Smooth muscle cell (in vitro differentiated cells): ENCODE data around the gene HMGN2. TPM values are rescaled to one million over a fixed set of nuclear protein-coding genes. Genes with fewer than 3 reads are reported as not detected.

Experiments used
- DNase-seq: peaks from one replicate; lab custom pipeline; 2025; ENCODE audit not compliant: unreplicated experiment; lab: John Stamatoyannopoulos, UW
- H2AFZ ChIP-seq: fragments of 200-600 bp; sonication (generic); 2 replicates; pipeline ENCODE4 v1.6.0; 2016; ENCODE audit warnings: antibody characterized with exemption, low read depth, mild to moderate bottlenecking
- H3F3A ChIP-seq: fragments of 200-600 bp; sonication (generic); 2 replicates; pipeline ENCODE4 v1.6.0; 2017; ENCODE audit warnings: antibody characterized with exemption, low read depth
- H3K27ac ChIP-seq: fragments of 200-600 bp; sonication (generic); 2 replicates; pipeline ENCODE4 v1.5.1; 2016; ENCODE audit warnings: low read depth, mild to moderate bottlenecking
- H3K27me3 ChIP-seq: fragments of 200-600 bp; sonication (generic); 2 replicates; pipeline ENCODE4 v1.6.1; 2016; ENCODE audit warnings: low read depth, mild to moderate bottlenecking
- H3K36me3 ChIP-seq: fragments of 200-600 bp; sonication (generic); 2 replicates; pipeline ENCODE4 v1.5.1; 2016; ENCODE audit warnings: low read depth
- H3K4me1 ChIP-seq: fragments of 200-600 bp; sonication (generic); 2 replicates; pipeline ENCODE4 v1.5.1; 2016; ENCODE audit warnings: low read depth
- H3K4me2 ChIP-seq: fragments of 200-600 bp; sonication (generic); 2 replicates; pipeline ENCODE4 v1.6.0; 2016; ENCODE audit warnings: mild to moderate bottlenecking
- H3K4me3 ChIP-seq: fragments of 200-600 bp; sonication (generic); 2 replicates; pipeline ENCODE4 v1.5.1; 2016; ENCODE audit warnings: mild to moderate bottlenecking
- H3K79me2 ChIP-seq: fragments of 200-600 bp; sonication (generic); 2 replicates; pipeline ENCODE4 v1.6.0; 2016; ENCODE audit warnings: low read depth, mild to moderate bottlenecking
- H3K9ac ChIP-seq: fragments of 200-600 bp; sonication (generic); 2 replicates; pipeline ENCODE4 v1.6.0; 2016; ENCODE audit warnings: low read depth
- H3K9me3 ChIP-seq: fragments of 200-600 bp; sonication (generic); replicated peaks from 2 replicates; pipeline ENCODE4 v1.5.1; 2016; ENCODE audit warnings: low read depth
- H4K20me1 ChIP-seq: fragments of 200-600 bp; sonication (generic); 2 replicates; pipeline ENCODE4 v1.6.0; 2016; ENCODE audit warnings: low read depth
- WGBS: methylation state at CpG from one replicate; pipeline ENCODE4 v1.1.7; 2016; ENCODE audit warnings: low lambda C conversion rate; 5-methylcytosine and 5-hydroxymethylcytosine counted together
- polyA plus RNA-seq: library from polyadenylated mRNA; unstranded; fragments of >200 nt; fragmentation: Nextera tagmentation; extraction: Ambion mirVana; gene quantifications from 2 replicates; pipeline ENCODE4 v1.2.1, GENCODE V29; 2016
- total RNA-seq: library from RNA; depleted of rRNA; stranded (reverse); fragments of >200 nt; gene quantifications from 2 replicates; pipeline ENCODE4 v1.2.3, GENCODE V29; 2014
- TF ChIP-seq, protein P1 (sequence below): fragments of 200-600 bp; sonication (generic); IDR thresholded peaks from 2 replicates; pipeline ENCODE4 v1.5.1; 2017; ENCODE audit warnings: borderline replicate concordance, mild to moderate bottlenecking, antibody characterized with exemption; ENCODE audit not compliant: insufficient read depth, poor library complexity, severe bottlenecking

HMGN2 gene
- total and polyA plus RNA-seq, 2 experiments from 2014 or later: 170 to 448 TPM

DNA sequence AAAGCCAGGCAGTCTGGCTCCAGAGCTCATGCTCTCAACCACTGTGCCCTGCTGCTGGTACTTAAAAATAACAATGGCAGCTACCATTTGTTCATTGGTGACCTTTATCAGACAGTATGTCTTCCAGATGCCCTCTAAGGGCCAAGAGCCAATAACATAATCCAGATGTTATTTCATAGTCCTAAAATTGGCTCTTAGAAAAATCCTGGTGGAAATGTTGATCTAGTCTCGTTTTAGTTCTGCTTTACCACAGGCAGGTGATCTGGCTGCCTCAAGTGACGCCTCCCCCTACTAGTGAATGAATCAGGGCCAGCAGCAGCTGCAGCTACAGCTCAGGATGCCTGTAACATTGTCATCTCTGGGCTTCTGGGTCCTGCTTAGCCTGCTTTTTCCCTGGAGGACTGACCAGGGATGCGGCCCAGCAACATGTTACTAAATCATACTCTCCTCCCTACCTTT, 12.6 kb upstream of the HMGN2 start:
- TF ChIP-seq, protein P1, sequence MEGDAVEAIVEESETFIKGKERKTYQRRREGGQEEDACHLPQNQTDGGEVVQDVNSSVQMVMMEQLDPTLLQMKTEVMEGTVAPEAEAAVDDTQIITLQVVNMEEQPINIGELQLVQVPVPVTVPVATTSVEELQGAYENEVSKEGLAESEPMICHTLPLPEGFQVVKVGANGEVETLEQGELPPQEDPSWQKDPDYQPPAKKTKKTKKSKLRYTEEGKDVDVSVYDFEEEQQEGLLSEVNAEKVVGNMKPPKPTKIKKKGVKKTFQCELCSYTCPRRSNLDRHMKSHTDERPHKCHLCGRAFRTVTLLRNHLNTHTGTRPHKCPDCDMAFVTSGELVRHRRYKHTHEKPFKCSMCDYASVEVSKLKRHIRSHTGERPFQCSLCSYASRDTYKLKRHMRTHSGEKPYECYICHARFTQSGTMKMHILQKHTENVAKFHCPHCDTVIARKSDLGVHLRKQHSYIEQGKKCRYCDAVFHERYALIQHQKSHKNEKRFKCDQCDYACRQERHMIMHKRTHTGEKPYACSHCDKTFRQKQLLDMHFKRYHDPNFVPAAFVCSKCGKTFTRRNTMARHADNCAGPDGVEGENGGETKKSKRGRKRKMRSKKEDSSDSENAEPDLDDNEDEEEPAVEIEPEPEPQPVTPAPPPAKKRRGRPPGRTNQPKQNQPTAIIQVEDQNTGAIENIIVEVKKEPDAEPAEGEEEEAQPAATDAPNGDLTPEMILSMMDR: no peak
- H2AFZ ChIP-seq: no peak overlapping the region
- H3K9me3 ChIP-seq: no peaks in the 10 kb centered on the region
- H3K36me3 ChIP-seq: peaks cover 9% of the 10 kb centered on the region
- H3K4me2 ChIP-seq: no peak overlapping the region
- H3K4me1 ChIP-seq: no peaks in the 10 kb centered on the region
- H3K9ac ChIP-seq: no peak overlapping the region
- H3K27ac ChIP-seq: no peak overlapping the region
- no peaks in the 10 kb centered on the region for H3F3A ChIP-seq
- no peak overlapping the region for H3K4me3 ChIP-seq
- 95% methylated on average over 3 of the region's 3 CpGs for WGBS
- H3K27me3 ChIP-seq: no peaks in the 10 kb centered on the region
- peaks cover 7% of the 10 kb centered on the region for H4K20me1 ChIP-seq
- H3K79me2 ChIP-seq: no peaks in the 10 kb centered on the region
- no peak for DNase-seq

DNA sequence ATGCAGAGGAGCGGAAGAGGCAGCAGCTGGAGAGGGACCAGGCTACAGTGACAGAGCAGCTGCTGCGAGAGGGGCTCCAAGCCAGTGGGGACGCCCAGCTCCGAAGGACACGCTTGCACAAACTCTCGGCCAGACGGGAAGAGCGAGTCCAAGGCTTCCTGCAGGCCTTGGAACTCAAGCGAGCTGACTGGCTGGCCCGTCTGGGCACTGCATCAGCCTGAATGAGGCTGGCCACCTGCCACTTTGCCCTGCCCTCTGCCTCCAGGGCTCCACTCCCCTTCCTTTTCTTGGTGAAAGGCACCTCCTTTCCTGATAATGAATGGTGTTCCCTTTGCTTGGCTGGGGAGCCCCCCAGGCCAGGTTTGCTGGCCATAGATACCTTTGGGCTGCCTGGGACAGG, 3.3 kb upstream of the HMGN2 start:
- Histone ChIP-seq H3K4me1 (peaks cover 42% of the 10 kb centered on the region), H3K4me3 (no peak overlapping the region), H2AFZ (no peak overlapping the region), H3K27me3 (no peaks in the 10 kb centered on the region), H3K36me3 (peaks cover 10% of the 10 kb centered on the region), H3K4me2 (no peak overlapping the region), H3K9me3 (no peaks in the 10 kb centered on the region), H3K27ac (no peak overlapping the region), H3K9ac (no peak overlapping the region), H3F3A (peaks cover 16% of the 10 kb centered on the region), H3K79me2 (peaks cover 9% of the 10 kb centered on the region), H4K20me1 (peaks cover 42% of the 10 kb centered on the region)
- DNase-seq: no peak
- TF ChIP-seq, protein P1: no peak
- WGBS: 92% methylated on average over 10 of the region's 10 CpGs

DNA sequence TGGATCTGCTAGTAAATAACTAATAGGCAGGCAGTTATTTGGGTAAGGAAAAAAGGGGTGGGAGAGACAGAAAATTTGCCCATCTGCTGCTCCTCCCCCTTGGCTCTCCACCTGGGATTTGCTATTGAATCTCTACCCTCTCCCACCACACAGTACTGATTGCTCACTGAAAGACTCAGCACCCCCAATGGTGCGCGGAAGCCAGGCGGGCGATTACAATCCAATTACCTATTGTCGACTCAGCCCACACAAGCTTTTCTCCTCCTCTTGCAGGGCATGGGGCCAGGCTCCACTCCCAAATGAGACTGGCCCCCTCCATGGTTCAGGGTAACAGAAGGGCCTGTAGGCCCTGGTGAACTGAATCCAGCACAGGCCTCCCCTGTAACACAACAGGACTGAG, 2.7 kb upstream of the HMGN2 start:
- H3K79me2 ChIP-seq: peaks cover 15% of the 10 kb centered on the region
- WGBS: 96% methylated on average over 5 of the region's 5 CpGs
- H3K9me3 ChIP-seq: no peaks in the 10 kb centered on the region
- no peak overlapping the region for H3K4me3 ChIP-seq
- TF ChIP-seq, protein P1: no peak
- peaks cover 13% of the 10 kb centered on the region for H3K36me3 ChIP-seq
- no peak for DNase-seq
- peaks cover 48% of the 10 kb centered on the region for H4K20me1 ChIP-seq
- H3K9ac ChIP-seq: no peak overlapping the region
- H2AFZ ChIP-seq: no peak overlapping the region
- H3K27ac ChIP-seq: no peak overlapping the region
- H3K4me2 ChIP-seq: no peak overlapping the region
- H3K4me1 ChIP-seq: peaks cover 46% of the 10 kb centered on the region
- no peaks in the 10 kb centered on the region for H3K27me3 ChIP-seq
- peaks cover 16% of the 10 kb centered on the region for H3F3A ChIP-seq

DNA sequence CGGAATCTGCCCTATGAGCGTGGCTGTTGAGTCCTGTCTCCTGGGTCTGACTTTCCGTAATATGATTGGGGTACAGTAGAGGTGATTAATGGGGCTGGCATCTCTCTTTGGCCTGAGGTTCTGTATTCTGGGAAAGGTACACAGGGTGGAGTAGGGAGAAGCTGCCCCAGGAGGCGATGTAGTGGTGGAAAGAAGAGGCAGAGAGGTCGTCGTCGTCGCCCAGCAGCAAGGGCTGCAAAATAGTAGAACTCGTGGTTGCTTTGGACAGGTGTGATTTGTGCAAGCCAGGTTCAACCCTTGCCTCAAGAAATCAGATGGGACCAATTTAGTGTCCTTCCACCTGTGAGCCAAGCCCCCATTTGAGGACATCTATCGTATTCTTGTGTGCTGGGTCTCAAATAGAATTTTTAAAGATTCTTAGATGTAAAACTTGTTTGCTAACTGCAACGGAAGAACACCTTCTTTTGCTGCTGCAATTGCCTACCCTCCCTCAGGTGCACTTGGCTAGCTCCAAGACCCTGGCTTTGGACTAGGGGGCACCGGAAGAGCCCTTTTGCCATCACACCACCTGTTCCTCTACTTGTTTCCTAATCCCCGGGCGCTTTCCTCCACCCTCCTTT, 1.3 kb upstream of the HMGN2 start:
- Histone ChIP-seq H3F3A (peaks cover 17% of the 10 kb centered on the region), H3K79me2 (peaks cover 15% of the 10 kb centered on the region), H2AFZ (no peak overlapping the region), H3K36me3 (peaks cover 11% of the 10 kb centered on the region), H3K4me3 (peak overlapping the region; percentile 98), H4K20me1 (peaks cover 55% of the 10 kb centered on the region), H3K4me1 (peaks cover 46% of the 10 kb centered on the region), H3K27ac (no peak overlapping the region), H3K4me2 (peak overlapping the region; percentile 94), H3K9ac (no peak overlapping the region), H3K9me3 (no peaks in the 10 kb centered on the region), H3K27me3 (no peaks in the 10 kb centered on the region)
- TF ChIP-seq, protein P1: no peak
- 44% methylated on average over 14 of the region's 14 CpGs for WGBS
- no peak for DNase-seq
